IMR-90 (cell line): ENCODE measurements around the gene NEAT1. TPM values are rescaled to one million over a fixed set of nuclear protein-coding genes. Genes with fewer than 3 reads are reported as not detected.

Experiments used
- ATAC-seq: fragments of 200-7000 bp; cut with Tn5 transposase; 2 replicates; pipeline ENCODE4 v1.9.1; 2020; ENCODE audit warnings: low read depth, mild to moderate bottlenecking, moderate library complexity
- BruUV-seq: library from RNA; stranded (reverse); fragments of 400-500 nt; replicated peaks from 2 replicates; lab custom pipeline; 2021; lab: Mats Ljungman, UMichigan
- CTCF ChIA-PET: fragments of 300-600 bp; formaldehyde crosslinking; extraction: SDS; loops from one replicate; lab custom pipeline; 2021; ENCODE audit warnings: antibody characterized with exemption; lab: Yijun Ruan, JAX
- POLR2A ChIA-PET: fragments of 300-600 bp; sonication (Branson Sonifier 250); formaldehyde crosslinking; loops from one replicate; lab custom pipeline; 2022; ENCODE audit warnings: antibody characterized with exemption; ENCODE audit not compliant: unreplicated experiment; lab: Charles Lee
- DNase-seq: peaks from one replicate; pipeline ENCODE4 v3.0.0; 2013
- H2AFZ ChIP-seq: replicated peaks from 2 replicates; pipeline ENCODE3; 2013; ENCODE audit warnings: low read length, mild to moderate bottlenecking; ENCODE audit not compliant: poor library complexity
- H2AK5ac ChIP-seq: 2 replicates; pipeline ENCODE4 v1.6.1; 2013; ENCODE audit warnings: low read depth, low read length, inconsistent platforms
- H2AK9ac ChIP-seq: replicated peaks from 2 replicates; pipeline ENCODE3; 2013; ENCODE audit warnings: mild to moderate bottlenecking, low read depth, low read length, moderate library complexity; ENCODE audit not compliant: poor library complexity
- H2BK120ac ChIP-seq: 2 replicates; pipeline ENCODE4 v1.6.1; 2013; ENCODE audit warnings: low read depth, low read length, inconsistent platforms
- H2BK15ac ChIP-seq: 3 replicates; pipeline ENCODE4 v1.6.1; 2013; ENCODE audit warnings: low read depth, low read length, inconsistent platforms
- H2BK20ac ChIP-seq: 2 replicates; pipeline ENCODE4 v1.6.1; 2013; ENCODE audit warnings: low read depth, mild to moderate bottlenecking, inconsistent platforms, low read length, moderate library complexity
- H2BK5ac ChIP-seq: 2 replicates; pipeline ENCODE4 v1.6.1; 2013; ENCODE audit warnings: mild to moderate bottlenecking, low read depth, low read length, inconsistent platforms; ENCODE audit not compliant: poor library complexity, severe bottlenecking
- H3K14ac ChIP-seq: replicated peaks from 2 replicates; pipeline ENCODE4 v1.6.1; 2013; ENCODE audit warnings: low read depth, low read length, inconsistent platforms
- H3K18ac ChIP-seq: 2 replicates; pipeline ENCODE4 v1.6.1; 2013; ENCODE audit warnings: low read depth, low read length, control low read depth
- H3K23ac ChIP-seq: 2 replicates; pipeline ENCODE4 v1.6.1; 2013; ENCODE audit warnings: low read depth, low read length, inconsistent platforms
- H3K27ac ChIP-seq: 2 replicates; pipeline ENCODE4 v1.5.1; 2013; ENCODE audit warnings: mild to moderate bottlenecking, control low read depth, low read length; ENCODE audit not compliant: insufficient read depth
- H3K27me3 ChIP-seq: 2 replicates; pipeline ENCODE4 v1.6.1; 2013; ENCODE audit warnings: low read length; ENCODE audit not compliant: control insufficient read depth, insufficient read depth
- H3K36me3 ChIP-seq: 2 replicates; pipeline ENCODE4 v1.6.1; 2013; ENCODE audit warnings: low read length, mixed read lengths; ENCODE audit not compliant: control insufficient read depth, insufficient read depth
- H3K4ac ChIP-seq: 2 replicates; pipeline ENCODE4 v1.6.1; 2013; ENCODE audit warnings: low read depth, low read length, inconsistent platforms
- H3K4me1 ChIP-seq: 2 replicates; pipeline ENCODE4 v1.6.1; 2013; ENCODE audit warnings: low read length, mixed read lengths; ENCODE audit not compliant: control insufficient read depth, insufficient read depth
- H3K4me2 ChIP-seq: 2 replicates; pipeline ENCODE4 v1.6.1; 2013; ENCODE audit warnings: low read depth, mild to moderate bottlenecking, control low read depth, low read length, moderate library complexity
- H3K4me3 ChIP-seq: 2 replicates; pipeline ENCODE4 v1.5.1; 2013; ENCODE audit warnings: low read depth, mild to moderate bottlenecking, control low read depth, low read length, moderate library complexity; ENCODE audit not compliant: insufficient read depth
- H3K56ac ChIP-seq: 2 replicates; pipeline ENCODE4 v1.6.1; 2013; ENCODE audit warnings: low read length, inconsistent platforms; ENCODE audit not compliant: insufficient read depth; ENCODE audit errors: extremely low read depth
- H3K79me1 ChIP-seq, 2 experiments: 2 replicates each; pipeline ENCODE4 v1.6.1; 2013; ENCODE audit warnings: low read length in 2 of 2, inconsistent platforms in 1 of 2, low read depth in 1 of 2
- H3K9ac ChIP-seq: 2 replicates; pipeline ENCODE4 v1.6.1; 2013; ENCODE audit warnings: low read depth, low read length, control low read depth
- H3K9me1 ChIP-seq: 2 replicates; pipeline ENCODE4 v1.6.1; 2013; ENCODE audit warnings: low read length, inconsistent platforms; ENCODE audit not compliant: insufficient read depth
- H3K9me3 ChIP-seq: 2 replicates; pipeline ENCODE4 v1.6.1; 2013; ENCODE audit warnings: low read length; ENCODE audit not compliant: control insufficient read depth, insufficient read depth
- H4K20me1 ChIP-seq: 2 replicates; pipeline ENCODE4 v1.6.1; 2013; ENCODE audit warnings: low read length, inconsistent platforms; ENCODE audit not compliant: insufficient read depth
- H4K5ac ChIP-seq: 2 replicates; pipeline ENCODE4 v1.6.1; 2013; ENCODE audit warnings: mild to moderate bottlenecking, low read depth, low read length, control low read depth
- H4K8ac ChIP-seq, 2 experiments: 2 replicates each; pipeline ENCODE4 v1.6.1; 2013; ENCODE audit warnings: low read depth in 2 of 2, low read length in 2 of 2, control low read depth in 1 of 2, inconsistent platforms in 1 of 2
- H4K91ac ChIP-seq: 2 replicates; pipeline ENCODE4 v1.6.1; 2013; ENCODE audit warnings: low read depth, low read length, inconsistent platforms; ENCODE audit not compliant: insufficient read depth
- CEBPB ChIP-seq: IDR thresholded peaks from 2 replicates; pipeline ENCODE4 v1.6.1; 2012; ENCODE audit warnings: low read depth, low read length, improper control_type of control experiment
- CHD1 ChIP-seq: IDR thresholded peaks from 2 replicates; pipeline ENCODE4 v1.6.1; 2012; ENCODE audit warnings: low read depth, low read length, improper control_type of control experiment
- POLR2A ChIP-seq: IDR thresholded peaks from 2 replicates; pipeline ENCODE4 v1.6.1; 2012; ENCODE audit warnings: mild to moderate bottlenecking, low read depth, low read length
- RFX5 ChIP-seq: IDR thresholded peaks from 2 replicates; pipeline ENCODE4 v1.8.0; 2012; ENCODE audit warnings: low read depth, mild to moderate bottlenecking, low read length, moderate library complexity
- WGBS, 2 experiments: methylation state at CpG; one replicate each; pipeline versions ENCODE4 v1.1.5 to v1.1.7; 2013; ENCODE audit warnings: missing lambda C conversion rate in 2 of 2; ENCODE audit not compliant: insufficient read length in 1 of 2; ENCODE audit errors: extremely low coverage in 2 of 2; 5-methylcytosine and 5-hydroxymethylcytosine counted together
- dilution Hi-C: fragments of 300-500 bp; cut with HindIII; formaldehyde crosslinking; loops from one replicate; pipeline ENCODE4 v1.14.3; 2018; ENCODE audit warnings: low sequenced_read_pairs; ENCODE audit not compliant: unreplicated experiment
- in situ Hi-C: fragments of 300-500 bp; cut with MboI; formaldehyde crosslinking; loops from 3 replicates; pipeline ENCODE4 v1.14.3; 2019; ENCODE audit warnings: low sequenced_read_pairs, inconsistent platforms, mixed read lengths
- intact Hi-C: fragments of 100-400 bp; cut with micrococcal nuclease; formaldehyde crosslinking; loops from 2 replicates; pipeline ENCODE4 v1.10.0; 2022
- polyA plus RNA-seq, 3 experiments: library from polyadenylated mRNA; depleted of rRNA; stranded (reverse); fragments of >200 nt; gene quantifications; 2 replicates each; pipeline ENCODE4 v1.2.3, GENCODE V29; 2012; ENCODE audit warnings: low replicate concordance in 1 of 3
- total RNA-seq: library from RNA; depleted of rRNA; stranded (reverse); fragments of >200 nt; gene quantifications from 2 replicates; pipeline ENCODE4 v1.2.3, GENCODE V29; 2012

NEAT1 gene
- total and polyA plus RNA-seq, 2 of the 4 experiments (the other 2 are of a cell fraction) = 30.1 to 114 TPM

GRCh38 chr11:65429068-65429681 is 6.6 kb downstream of the NEAT1 start:
- no peak overlapping the region for H4K8ac ChIP-seq
- no peaks in the 10 kb centered on the region; the same call in 1 of the 2 replicates for H3K9me1 ChIP-seq
- H2BK120ac ChIP-seq = no peak overlapping the region
- H3K27me3 ChIP-seq = no peaks in the 10 kb centered on the region
- peak overlapping the region; percentile 38 for H3K4me3 ChIP-seq
- no peak overlapping the region for H2BK15ac ChIP-seq
- no peak for ATAC-seq
- no peak overlapping the region for H2AK5ac ChIP-seq
- CTCF ChIA-PET = no interaction called here
- intact Hi-C loops (no loop called here), dilution Hi-C loops (no loop called here), in situ Hi-C loops (no loop called here)
- H2AK9ac ChIP-seq = no peak overlapping the region
- no TSS peak for BruUV-seq
- H3K56ac ChIP-seq = no peak overlapping the region
- no peak overlapping the region for H4K5ac ChIP-seq
- H3K9ac ChIP-seq = peak overlapping the region; percentile 68
- peak overlapping the region; percentile 93 for H3K14ac ChIP-seq
- peaks cover 97% of the 10 kb centered on the region for H4K20me1 ChIP-seq
- H3K27ac ChIP-seq = peak overlapping the region; percentile 28; the same call in 1 of the 2 replicates
- no peak overlapping the region for H4K91ac ChIP-seq
- TF ChIP-seq POLR2A (peak; percentile 74), RFX5 (no peak), CEBPB (peak; percentile 36; the same call in 1 of the 2 replicates), CHD1 (peak; percentile 84; the same call in 1 of the 2 replicates)
- POLR2A ChIA-PET = interaction anchor here (1.7 kb wide), 1 partner anchor 79 kb away, joined by 5 read pairs; no protein-coding TSS in a partner anchor
- no CpG with 5 or more reads among the region's 9 CpGs for WGBS, 2 experiments
- H2BK20ac ChIP-seq = no peak overlapping the region
- H2AFZ ChIP-seq = no peak overlapping the region
- DNase-seq = peak; percentile 76
- H3K23ac ChIP-seq = peak overlapping the region; percentile 93
- peaks cover 35% of the 10 kb centered on the region for H3K36me3 ChIP-seq
- 0 out of 2 replicates have a peak overlapping the region, but pooled peaks have one; percentile 40 for H3K4ac ChIP-seq
- no peak overlapping the region for H3K18ac ChIP-seq
- peak overlapping the region; percentile 78 for H3K4me2 ChIP-seq
- H2BK5ac ChIP-seq = peak overlapping the region; percentile 64
- peaks cover under 1 to 20% of the 10 kb centered on the region in 2 experiments; a peak in 2 of 4 replicates for H3K79me1 ChIP-seq
- peaks cover 2% of the 10 kb centered on the region; the same call in 1 of the 2 replicates for H3K4me1 ChIP-seq
- H3K9me3 ChIP-seq = no peaks in the 10 kb centered on the region
